Measurements from ENCODE around the gene SARS2. TPM values are rescaled to one million over a fixed set of nuclear protein-coding genes. Genes with fewer than 3 reads are reported as not detected.

SARS2 gene
- total and polyA plus RNA-seq, 2 donors from 2014 or later = 30.6 to 34.8 TPM

DNA sequence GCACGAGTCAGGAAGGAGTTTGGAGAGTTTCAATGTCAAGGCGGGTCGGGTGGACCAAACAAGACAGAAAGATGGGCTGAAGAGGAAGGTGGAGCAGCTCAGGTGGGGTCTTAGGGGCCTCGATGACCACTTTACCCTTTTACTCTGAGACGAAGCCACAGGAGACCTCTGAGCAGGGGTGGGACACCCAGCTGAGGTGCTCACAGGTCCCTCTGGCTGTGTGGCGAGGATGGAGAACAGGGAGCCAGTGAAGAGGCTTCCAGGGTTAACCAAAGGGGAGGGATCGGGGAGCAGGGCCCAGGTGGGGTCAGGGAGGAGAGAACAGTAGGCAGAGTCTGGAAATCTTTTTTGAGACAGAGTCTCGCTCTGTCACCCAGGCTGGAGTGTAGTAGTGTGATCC is 16.6 kb downstream of the SARS2 start:
- Histone ChIP-seq H3K27ac (ENCODE audit: low read depth in 2 of 2, low read length in 2 of 2) (no peak overlapping the region), H3K9ac (ENCODE audit: low read length in 3 of 3) (no peak overlapping the region), H3K36me3 (ENCODE audit: control insufficient read depth in 2 of 3, insufficient read depth in 3 of 3, low read length in 3 of 3) (no peaks in the 10 kb centered on the region), H3K9me3 (ENCODE audit: control insufficient read depth in 2 of 3, insufficient read depth in 1 of 3, low read length in 3 of 3) (no peaks in the 10 kb centered on the region), H3K4me1 (ENCODE audit: control insufficient read depth in 2 of 3, insufficient read depth in 2 of 3, low read depth in 1 of 3, low read length in 3 of 3) (no peaks in the 10 kb centered on the region), H3K4me3 (ENCODE audit: low read length in 3 of 3) (no peak overlapping the region), H3K27me3 (ENCODE audit: control insufficient read depth, insufficient read depth, low read length) (peaks cover 2% of the 10 kb centered on the region)
- TF ChIP-seq, protein P1, sequence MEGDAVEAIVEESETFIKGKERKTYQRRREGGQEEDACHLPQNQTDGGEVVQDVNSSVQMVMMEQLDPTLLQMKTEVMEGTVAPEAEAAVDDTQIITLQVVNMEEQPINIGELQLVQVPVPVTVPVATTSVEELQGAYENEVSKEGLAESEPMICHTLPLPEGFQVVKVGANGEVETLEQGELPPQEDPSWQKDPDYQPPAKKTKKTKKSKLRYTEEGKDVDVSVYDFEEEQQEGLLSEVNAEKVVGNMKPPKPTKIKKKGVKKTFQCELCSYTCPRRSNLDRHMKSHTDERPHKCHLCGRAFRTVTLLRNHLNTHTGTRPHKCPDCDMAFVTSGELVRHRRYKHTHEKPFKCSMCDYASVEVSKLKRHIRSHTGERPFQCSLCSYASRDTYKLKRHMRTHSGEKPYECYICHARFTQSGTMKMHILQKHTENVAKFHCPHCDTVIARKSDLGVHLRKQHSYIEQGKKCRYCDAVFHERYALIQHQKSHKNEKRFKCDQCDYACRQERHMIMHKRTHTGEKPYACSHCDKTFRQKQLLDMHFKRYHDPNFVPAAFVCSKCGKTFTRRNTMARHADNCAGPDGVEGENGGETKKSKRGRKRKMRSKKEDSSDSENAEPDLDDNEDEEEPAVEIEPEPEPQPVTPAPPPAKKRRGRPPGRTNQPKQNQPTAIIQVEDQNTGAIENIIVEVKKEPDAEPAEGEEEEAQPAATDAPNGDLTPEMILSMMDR (IDR thresholded peaks at IDR 0.05; ENCODE audit: borderline replicate concordance, extremely low read depth, insufficient read depth) = no peak
- FAIRE-seq (no peak), DNase-seq (peak in 1 of 5 donors; percentile 39)
- intact Hi-C loops (cut with DNase I) = no loop called here

GRCh38 chr19:38912600-38913514 is 17.7 kb downstream of the SARS2 start:
- Histone ChIP-seq H3K27me3 (ENCODE audit: control insufficient read depth, insufficient read depth, low read length) (peaks cover 2% of the 10 kb centered on the region), H3K27ac (ENCODE audit: low read depth in 2 of 2, low read length in 2 of 2) (no peak overlapping the region), H3K4me1 (ENCODE audit: control insufficient read depth in 2 of 3, insufficient read depth in 2 of 3, low read depth in 1 of 3, low read length in 3 of 3) (no peaks in the 10 kb centered on the region), H3K9me3 (ENCODE audit: control insufficient read depth in 2 of 3, insufficient read depth in 1 of 3, low read length in 3 of 3) (no peaks in the 10 kb centered on the region), H3K36me3 (ENCODE audit: control insufficient read depth in 2 of 3, insufficient read depth in 3 of 3, low read length in 3 of 3) (peaks cover 0 to 1% (median 0%) of the 10 kb centered on the region in 3 donors), H3K4me3 (ENCODE audit: low read length in 3 of 3) (no peak overlapping the region), H3K9ac (ENCODE audit: low read length in 3 of 3) (no peak overlapping the region)
- intact Hi-C loops (cut with DNase I) = no loop called here
- DNase-seq (peak in 1 of 5 donors; percentile 63), FAIRE-seq (no peak)
- TF ChIP-seq, protein P1 (IDR thresholded peaks at IDR 0.05; ENCODE audit: borderline replicate concordance, extremely low read depth, insufficient read depth) = no peak

GRCh38 chr19:38911388-38912001 is 19.1 kb downstream of the SARS2 start:
- TF ChIP-seq, protein P1 (IDR thresholded peaks at IDR 0.05; ENCODE audit: borderline replicate concordance, extremely low read depth, insufficient read depth) = no peak

More at GRCh38 chr19:38911388-38912001, 19.1 kb downstream of the SARS2 start:
- DNase-seq (peak in 1 of 5 donors; percentile 10), FAIRE-seq (no peak)
- no peaks in the 10 kb centered on the region for H3K4me1 ChIP-seq (ENCODE audit: control insufficient read depth in 2 of 3, insufficient read depth in 2 of 3, low read depth in 1 of 3, low read length in 3 of 3)
- peaks cover 0 to 3% (median 0%) of the 10 kb centered on the region in 3 donors for H3K36me3 ChIP-seq (ENCODE audit: control insufficient read depth in 2 of 3, insufficient read depth in 3 of 3, low read length in 3 of 3)
- H3K4me3 ChIP-seq (ENCODE audit: low read length in 3 of 3) = no peak overlapping the region
- H3K9me3 ChIP-seq (ENCODE audit: control insufficient read depth in 2 of 3, insufficient read depth in 1 of 3, low read length in 3 of 3) = no peaks in the 10 kb centered on the region
- intact Hi-C loops (cut with DNase I) = no loop called here
- H3K27me3 ChIP-seq (ENCODE audit: control insufficient read depth, insufficient read depth, low read length) = peaks cover 2% of the 10 kb centered on the region
- no peak overlapping the region for H3K27ac ChIP-seq (ENCODE audit: low read depth in 2 of 2, low read length in 2 of 2)
- H3K9ac ChIP-seq (ENCODE audit: low read length in 3 of 3) = no peak overlapping the region
